GM18951 (cell line): ENCODE measurements around the gene SCARF2.
"Not testable (repeated sequence)": the region's sequence is repeated elsewhere in the genome, so short reads cannot be mapped to it uniquely, and the experiment has no call there.

Source experiments
- POLR2A ChIP-seq: IDR thresholded peaks from 4 replicates; pipeline ENCODE4 v1.6.1; 2011; ENCODE audit warnings: mild to moderate bottlenecking; ENCODE audit not compliant: insufficient read length, insufficient read depth; ENCODE audit errors: extremely low read depth
- in situ Hi-C: fragments of 300-500 bp; cut with MboI; formaldehyde crosslinking; loops from one replicate; pipeline ENCODE4 v1.12.0; 2022; ENCODE audit warnings: low sequenced_read_pairs, mixed read lengths, inconsistent platforms; ENCODE audit not compliant: unreplicated experiment

The SCARF2 gene

GRCh38 chr22:20437613-20438426 is at the start of gene SCARF2:
TSS of gene SCARF2 (minus strand) at chr22:20437825. CDS start at chr22:20437754, 71 bp downstream.
- in situ Hi-C loops = no loop called here
- no peak for TF ChIP-seq POLR2A

- in situ Hi-C loops = no loop called here
Measured at GRCh38 chr22:20486229-20486628, 48.6 kb upstream of the SCARF2 start.

GRCh38 chr22:20484948-20485683 is 47.5 kb upstream of the SCARF2 start:
- in situ Hi-C loops = no loop called here
- no peak for TF ChIP-seq POLR2A

More at GRCh38 chr22:20486229-20486628, 48.6 kb upstream of the SCARF2 start:
- no peak for TF ChIP-seq POLR2A

- in situ Hi-C loops = no loop called here
- TF ChIP-seq POLR2A = no peak
Measured at GRCh38 chr22:20483771-20484170, 46.1 kb upstream of the SCARF2 start.

- in situ Hi-C loops = not testable (repeated sequence)
Measured at GRCh38 chr22:20483143-20483506, 45.5 kb upstream of the SCARF2 start.

GRCh38 chr22:20479612-20480196 is 42.1 kb upstream of the SCARF2 start:
- in situ Hi-C loops = no loop called here
- TF ChIP-seq POLR2A = no peak

GRCh38 chr22:20478059-20478458 is 40.4 kb upstream of the SCARF2 start:
- in situ Hi-C loops = not testable (repeated sequence)

- in situ Hi-C loops = not testable (repeated sequence)
Measured at GRCh38 chr22:20475569-20475968, 37.9 kb upstream of the SCARF2 start.

GRCh38 chr22:20475115-20475436 is 37.5 kb upstream of the SCARF2 start:
- no peak for TF ChIP-seq POLR2A
- in situ Hi-C loops = no loop called here

GRCh38 chr22:20472629-20473442 is 35.2 kb upstream of the SCARF2 start:
- in situ Hi-C loops = no loop called here

GRCh38 chr22:20471126-20471833 is 33.7 kb upstream of the SCARF2 start:
- no peak for TF ChIP-seq POLR2A
- in situ Hi-C loops = no loop called here

More at GRCh38 chr22:20472629-20473442, 35.2 kb upstream of the SCARF2 start:
- TF ChIP-seq POLR2A = no peak

- in situ Hi-C loops = not testable (repeated sequence)
Measured at GRCh38 chr22:20470525-20470924, 32.9 kb upstream of the SCARF2 start.
